ENCODE data around the gene DTX3.

The DTX3 gene

GRCh38 chr12:57609781-57610553 lies 5.3 kb downstream of the DTX3 start:
- Histone ChIP-seq H3K9me3 (ENCODE audit: control insufficient read depth, insufficient read depth, low read length) (no peaks in the 10 kb centered on the region), H3K4me2 (ENCODE audit: low read length) (no peak overlapping the region), H3K9me2 (replicated peaks; ENCODE audit: control insufficient read depth, low read length) (no peaks in the 10 kb centered on the region), H3K27me3 (ENCODE audit: control insufficient read depth, low read length) (peaks cover 64% of the 10 kb centered on the region), H3K27ac (ENCODE audit: low read depth, low read length) (no peak overlapping the region), H3K36me3 (ENCODE audit: control insufficient read depth, low read length) (no peaks in the 10 kb centered on the region), H3K4me3 (ENCODE audit: low read length) (no peak overlapping the region), H3K79me2 (ENCODE audit: control insufficient read depth, low read length) (no peaks in the 10 kb centered on the region), H3K4me1 (ENCODE audit: control insufficient read depth, low read length) (peaks cover 27% of the 10 kb centered on the region), H3F3A (ENCODE audit: control insufficient read depth, insufficient read depth) (peaks cover 3% of the 10 kb centered on the region; the same call in 1 of the 2 replicates), H4K20me1 (ENCODE audit: control insufficient read depth, insufficient read depth, low read depth, low read length) (no peaks in the 10 kb centered on the region)
- TF ChIP-seq CTCF (IDR thresholded peaks at IDR 0.05; ENCODE audit: low read depth, low read length, poor library complexity, severe bottlenecking): no peak

GRCh38 chr12:57610554-57611107 lies 6.0 kb downstream of the DTX3 start:
- Histone ChIP-seq H3K4me2 (ENCODE audit: low read length) (no peak overlapping the region), H4K20me1 (ENCODE audit: control insufficient read depth, insufficient read depth, low read depth, low read length) (no peaks in the 10 kb centered on the region), H3K9me3 (ENCODE audit: control insufficient read depth, insufficient read depth, low read length) (no peaks in the 10 kb centered on the region), H3K4me3 (ENCODE audit: low read length) (no peak overlapping the region), H3K36me3 (ENCODE audit: control insufficient read depth, low read length) (no peaks in the 10 kb centered on the region), H3K9me2 (replicated peaks; ENCODE audit: control insufficient read depth, low read length) (no peaks in the 10 kb centered on the region), H3F3A (ENCODE audit: control insufficient read depth, insufficient read depth) (peaks cover 3% of the 10 kb centered on the region; the same call in 1 of the 2 replicates), H3K27ac (ENCODE audit: low read depth, low read length) (no peak overlapping the region), H3K27me3 (ENCODE audit: control insufficient read depth, low read length) (peaks cover 62% of the 10 kb centered on the region), H3K79me2 (ENCODE audit: control insufficient read depth, low read length) (no peaks in the 10 kb centered on the region), H3K4me1 (ENCODE audit: control insufficient read depth, low read length) (peaks cover 31% of the 10 kb centered on the region)
- TF ChIP-seq CTCF (IDR thresholded peaks at IDR 0.05; ENCODE audit: low read depth, low read length, poor library complexity, severe bottlenecking) (no peak), EZH2phosphoT487 (IDR thresholded peaks at IDR 0.05; ENCODE audit: borderline replicate concordance, low read length) (no peak)

- Histone ChIP-seq H3K9me2 (replicated peaks; ENCODE audit: control insufficient read depth, low read length) (no peaks in the 10 kb centered on the region), H3K27me3 (ENCODE audit: control insufficient read depth, low read length) (peaks cover 62% of the 10 kb centered on the region), H3K79me2 (ENCODE audit: control insufficient read depth, low read length) (no peaks in the 10 kb centered on the region), H4K20me1 (ENCODE audit: control insufficient read depth, insufficient read depth, low read depth, low read length) (no peaks in the 10 kb centered on the region), H3K4me3 (ENCODE audit: low read length) (peak within 1 kb of the TSS; percentile 50), H3K27ac (ENCODE audit: low read depth, low read length) (no peak within 1 kb of the TSS), H3K36me3 (ENCODE audit: control insufficient read depth, low read length) (no peaks in the 10 kb centered on the region), H3K4me1 (ENCODE audit: control insufficient read depth, low read length) (peaks cover 31% of the 10 kb centered on the region), H3K4me2 (ENCODE audit: low read length) (peak within 1 kb of the TSS; percentile 44; the same call in 1 of the 2 replicates), H3K9me3 (ENCODE audit: control insufficient read depth, insufficient read depth, low read length) (no peaks in the 10 kb centered on the region), H3F3A (ENCODE audit: control insufficient read depth, insufficient read depth) (peaks cover 3% of the 10 kb centered on the region; the same call in 1 of the 2 replicates)
- no peak for TF ChIP-seq EZH2phosphoT487 (IDR thresholded peaks at IDR 0.05; ENCODE audit: borderline replicate concordance, low read length)
- no peak for TF ChIP-seq CTCF (IDR thresholded peaks at IDR 0.05; ENCODE audit: low read depth, low read length, poor library complexity, severe bottlenecking)
Observed at GRCh38 chr12:57611108-57611826, 6.6 kb downstream of the DTX3 start, which contains the start of gene ARHGEF25. ARHGEF25 (plus strand) TSS chr12:57611435; CDS start chr12:57611895, 460 bp downstream.
